C4-2B (cell line): ENCODE results near the gene NPAS3.

ENCODE experiments used
- ZFX ChIP-seq: fragments of 450-650 bp; IDR thresholded peaks from 2 replicates; pipeline ENCODE4 v1.6.1; 2017
- TF ChIP-seq, protein P1 (sequence below): fragments of 450-650 bp; conservative IDR thresholded peaks from 2 replicates; pipeline ENCODE4 v1.5.1; 2017; ENCODE audit warnings: mild to moderate bottlenecking

DNA sequence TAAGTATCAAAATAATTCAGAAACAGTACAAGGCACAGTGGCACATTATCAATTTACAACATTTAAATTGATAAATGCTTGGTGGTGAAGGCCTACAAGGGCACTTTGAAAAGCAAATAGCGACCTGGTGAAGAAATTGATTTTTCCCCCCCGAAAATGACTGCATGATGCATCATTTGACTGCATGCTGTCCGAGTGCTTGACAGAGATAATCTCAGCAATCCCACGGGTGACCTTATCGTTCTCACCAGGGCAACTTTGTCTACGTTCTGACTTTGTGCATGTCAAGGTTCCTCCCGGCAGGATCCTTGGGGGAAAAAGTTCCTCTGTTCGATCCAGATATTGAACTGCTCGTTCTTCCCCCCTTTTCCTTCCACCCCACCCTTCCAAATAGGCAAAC, 627.4 kb downstream of the NPAS3 start:
- TF ChIP-seq, protein P1, sequence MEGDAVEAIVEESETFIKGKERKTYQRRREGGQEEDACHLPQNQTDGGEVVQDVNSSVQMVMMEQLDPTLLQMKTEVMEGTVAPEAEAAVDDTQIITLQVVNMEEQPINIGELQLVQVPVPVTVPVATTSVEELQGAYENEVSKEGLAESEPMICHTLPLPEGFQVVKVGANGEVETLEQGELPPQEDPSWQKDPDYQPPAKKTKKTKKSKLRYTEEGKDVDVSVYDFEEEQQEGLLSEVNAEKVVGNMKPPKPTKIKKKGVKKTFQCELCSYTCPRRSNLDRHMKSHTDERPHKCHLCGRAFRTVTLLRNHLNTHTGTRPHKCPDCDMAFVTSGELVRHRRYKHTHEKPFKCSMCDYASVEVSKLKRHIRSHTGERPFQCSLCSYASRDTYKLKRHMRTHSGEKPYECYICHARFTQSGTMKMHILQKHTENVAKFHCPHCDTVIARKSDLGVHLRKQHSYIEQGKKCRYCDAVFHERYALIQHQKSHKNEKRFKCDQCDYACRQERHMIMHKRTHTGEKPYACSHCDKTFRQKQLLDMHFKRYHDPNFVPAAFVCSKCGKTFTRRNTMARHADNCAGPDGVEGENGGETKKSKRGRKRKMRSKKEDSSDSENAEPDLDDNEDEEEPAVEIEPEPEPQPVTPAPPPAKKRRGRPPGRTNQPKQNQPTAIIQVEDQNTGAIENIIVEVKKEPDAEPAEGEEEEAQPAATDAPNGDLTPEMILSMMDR: no peak
- no peak for TF ChIP-seq ZFX
